T-helper 22 cell (primary cell): ENCODE measurements around the gene NUDT7.

Source experiments
- DNase-seq: peaks from one replicate; pipeline ENCODE4 v3.0.0-alpha.2; 2020; ENCODE audit warnings: low read depth

Gene NUDT7

GRCh38 chr16:77781091-77781490, 58.8 kb downstream of the NUDT7 start:
- no peak for DNase-seq

DNA sequence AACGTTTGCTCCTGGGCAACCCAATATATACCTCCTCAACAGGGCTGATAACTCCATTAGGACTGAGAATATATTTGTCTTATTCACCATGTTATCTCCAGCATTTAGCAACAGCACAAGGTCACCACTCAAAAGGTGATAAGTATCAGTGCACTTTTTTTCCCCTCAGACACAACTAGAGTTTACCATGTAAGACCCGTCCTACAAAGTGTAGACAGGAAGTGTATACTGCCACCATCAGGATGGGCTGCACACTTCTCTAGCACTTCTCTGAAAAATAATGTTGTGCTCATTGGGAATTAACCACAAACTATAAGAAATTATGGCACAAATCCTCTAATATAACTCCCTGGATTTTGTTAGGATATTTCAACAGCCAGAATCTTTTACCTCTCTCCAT, 60.4 kb downstream of the NUDT7 start:
- DNase-seq = no peak

GRCh38 chr16:77784441-77785372, 62.4 kb downstream of the NUDT7 start:
- no peak for DNase-seq

GRCh38 chr16:77785373-77785764, 63.1 kb downstream of the NUDT7 start:
- no peak for DNase-seq

DNA sequence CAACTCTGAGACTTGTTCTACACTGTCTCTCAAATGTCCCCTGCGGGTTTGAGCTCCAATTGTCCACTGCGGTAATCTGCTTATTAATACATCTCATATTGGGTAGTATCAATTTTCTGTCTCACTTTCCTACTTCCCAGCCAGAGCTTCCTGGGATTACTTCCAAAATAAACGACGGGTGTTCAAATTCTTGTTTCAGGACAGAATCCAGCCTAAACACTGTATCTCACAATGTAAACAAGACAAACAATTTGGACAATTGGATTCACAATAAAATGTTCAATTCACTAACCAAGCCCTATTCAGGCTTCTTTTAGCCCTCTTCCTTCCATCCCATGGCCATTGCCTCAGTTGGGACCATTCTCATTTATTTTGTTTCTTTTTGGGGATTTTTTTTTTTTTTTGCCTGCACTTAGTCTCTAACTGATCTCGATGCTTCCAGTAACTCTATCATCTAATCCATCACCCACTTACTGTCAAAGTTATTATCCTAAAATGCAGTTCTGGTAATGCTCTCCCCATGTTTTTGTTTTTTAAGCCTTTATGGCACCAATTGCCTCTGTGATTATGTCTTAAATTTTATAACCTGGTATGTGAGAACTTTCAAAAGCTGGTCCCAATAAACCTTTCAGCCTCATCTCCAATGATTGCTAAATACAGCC, 64.0 kb downstream of the NUDT7 start:
- no peak for DNase-seq

GRCh38 chr16:77787452-77787851, 65.1 kb downstream of the NUDT7 start:
- no peak for DNase-seq

- no peak for DNase-seq
These were observed 66.1 kb downstream of the NUDT7 start, which contains the start of gene VAT1L for GRCh38 chr16:77788181-77789084. VAT1L (plus strand) TSS chr16:77788564; CDS start chr16:77788683, 119 bp downstream.

- DNase-seq = no peak
These were observed 67.0 kb downstream of the NUDT7 start for GRCh38 chr16:77789085-77790008.

DNA sequence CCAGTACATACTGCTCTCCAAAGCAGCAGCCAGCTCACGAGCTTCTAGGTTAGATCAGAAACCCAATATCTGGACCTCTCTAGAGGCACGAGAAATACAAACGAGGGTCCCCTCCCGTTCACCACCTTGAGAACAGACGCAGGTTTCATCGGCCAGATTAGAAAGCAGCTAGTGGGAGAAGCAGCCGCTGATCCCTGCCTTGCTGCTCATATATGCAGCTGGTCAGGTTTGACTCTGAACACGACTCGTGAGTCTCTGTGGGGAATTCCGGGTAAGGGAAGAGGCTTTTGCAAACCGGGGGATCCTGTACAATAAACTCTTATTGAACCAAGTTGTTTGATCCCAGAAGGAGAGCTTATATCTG, 67.7 kb downstream of the NUDT7 start:
- no peak for DNase-seq

- DNase-seq = no peak
These were observed 68.6 kb downstream of the NUDT7 start for GRCh38 chr16:77790912-77791311.
